SW480 (cell line): ENCODE results near the gene ITGB8.
A peak's percentile ranks its signal among the peaks of the same experiment; 100 is the strongest.
"Not testable (repeated sequence)": the region's sequence is repeated elsewhere in the genome, so short reads cannot be mapped to it uniquely, and the experiment has no call there.

ENCODE experiments used
- DNase-seq: peaks from one replicate; pipeline ENCODE4 v3.0.0-alpha.2; 2016; ENCODE audit warnings: low spot score

Gene ITGB8

GRCh38 chr7:20381406-20382034 is 50.8 kb downstream of the ITGB8 start:
- DNase-seq = no peak

GRCh38 chr7:20383351-20383750 is 52.7 kb downstream of the ITGB8 start:
- DNase-seq = no peak

DNA sequence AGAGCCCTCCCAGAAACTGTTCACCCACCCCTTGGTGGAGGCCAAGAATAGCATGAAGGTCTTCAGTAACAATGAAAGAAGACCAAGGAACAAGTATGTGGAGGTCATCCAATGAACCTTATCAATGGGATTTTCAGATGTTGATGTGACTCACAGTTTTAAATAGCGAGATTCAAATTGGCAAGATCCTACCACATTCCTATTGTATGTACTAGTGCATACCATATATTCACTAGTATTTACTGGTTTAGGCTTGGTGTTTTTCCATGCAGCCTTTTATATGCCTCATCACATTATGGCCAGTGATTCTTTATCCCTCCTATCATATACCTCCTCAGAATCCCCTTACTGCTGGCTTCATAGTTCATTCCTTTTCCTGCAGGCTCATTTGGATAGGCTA is 54.4 kb downstream of the ITGB8 start:
- no peak for DNase-seq

DNA sequence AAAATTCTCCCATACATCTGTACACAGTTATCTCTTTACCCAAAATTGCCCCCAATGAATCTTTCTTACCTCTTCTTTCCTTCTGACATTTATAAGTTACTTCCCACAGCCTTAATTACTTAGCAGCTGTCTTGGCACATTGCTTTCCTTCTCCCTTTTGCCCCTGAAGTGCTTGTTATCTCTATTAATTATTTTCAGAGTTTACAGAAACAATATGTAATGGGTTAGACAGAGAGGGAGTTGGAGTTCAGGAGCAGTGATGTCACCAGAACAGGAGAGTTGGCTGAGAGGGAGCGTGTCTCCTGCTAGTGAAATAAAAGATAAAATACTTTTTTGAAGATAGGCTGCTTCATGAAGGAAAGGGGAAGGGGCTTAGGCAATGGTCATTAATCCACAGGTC is 57.4 kb downstream of the ITGB8 start:
- no peak for DNase-seq

GRCh38 chr7:20389192-20389591 is 58.5 kb downstream of the ITGB8 start:
- not testable (repeated sequence) for DNase-seq

- no peak for DNase-seq
These were observed 62.4 kb downstream of the ITGB8 start for GRCh38 chr7:20393021-20393610.

DNA sequence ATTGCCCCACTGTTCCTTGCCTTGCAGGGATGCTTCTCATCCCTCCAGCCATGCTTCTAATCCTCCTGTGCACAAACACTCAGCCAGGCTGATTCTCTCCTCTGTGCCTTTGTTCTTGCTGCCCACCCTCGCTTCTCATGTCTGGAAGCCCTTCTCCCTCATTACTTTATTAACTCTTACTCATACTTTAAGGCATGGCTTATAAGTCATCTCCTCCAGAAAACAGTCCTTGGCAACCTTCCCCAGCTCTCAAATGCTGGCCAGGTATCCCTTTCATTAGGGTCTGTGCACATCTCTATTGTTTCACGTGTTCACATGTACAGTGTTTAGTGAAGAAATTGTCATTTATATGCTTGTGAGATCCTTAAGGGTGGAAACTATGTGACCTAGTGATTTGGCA is 62.9 kb downstream of the ITGB8 start:
- no peak for DNase-seq

GRCh38 chr7:20394284-20394683 is 63.6 kb downstream of the ITGB8 start:
- no peak for DNase-seq

DNA sequence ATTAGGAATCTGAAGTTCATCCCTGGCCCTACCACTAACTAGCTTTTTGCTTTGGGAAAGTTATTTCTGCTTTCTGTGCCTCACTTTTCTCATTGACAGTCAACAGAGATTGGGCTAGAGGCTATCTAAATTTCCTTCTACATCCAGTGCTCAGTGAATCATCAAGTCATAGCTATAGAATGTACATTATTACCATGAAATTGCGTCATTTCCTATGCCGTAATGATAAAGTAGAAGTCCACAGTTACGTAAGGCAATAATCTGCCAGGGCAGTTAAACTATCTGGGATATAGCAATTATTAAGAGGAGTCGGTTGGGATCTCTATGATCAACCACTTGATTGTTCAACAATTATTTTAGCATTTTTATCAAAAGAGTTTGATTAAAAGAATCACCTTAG is 64.4 kb downstream of the ITGB8 start:
- peak; percentile 36 for DNase-seq

- no peak for DNase-seq
These were observed 64.8 kb downstream of the ITGB8 start for GRCh38 chr7:20395511-20395910.

DNA sequence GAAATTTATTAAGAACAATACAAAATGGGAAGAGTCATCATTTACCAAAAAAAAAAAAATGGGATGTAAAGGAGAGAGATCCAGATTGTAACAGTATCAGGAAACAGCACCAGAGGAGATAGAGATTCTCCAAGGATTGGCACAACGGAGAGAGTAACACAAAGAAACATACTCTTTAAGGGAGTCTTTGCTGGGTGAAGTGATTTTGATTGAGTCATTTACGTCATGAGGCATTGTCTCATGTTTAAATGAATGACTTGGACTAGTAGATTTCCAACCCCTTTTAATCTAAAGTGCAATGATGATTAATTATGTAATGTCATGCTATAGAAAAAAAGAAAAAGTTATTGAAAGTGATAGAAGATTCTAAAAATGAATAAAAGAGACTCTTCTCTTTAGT is 68.8 kb downstream of the ITGB8 start:
- DNase-seq = no peak

DNA sequence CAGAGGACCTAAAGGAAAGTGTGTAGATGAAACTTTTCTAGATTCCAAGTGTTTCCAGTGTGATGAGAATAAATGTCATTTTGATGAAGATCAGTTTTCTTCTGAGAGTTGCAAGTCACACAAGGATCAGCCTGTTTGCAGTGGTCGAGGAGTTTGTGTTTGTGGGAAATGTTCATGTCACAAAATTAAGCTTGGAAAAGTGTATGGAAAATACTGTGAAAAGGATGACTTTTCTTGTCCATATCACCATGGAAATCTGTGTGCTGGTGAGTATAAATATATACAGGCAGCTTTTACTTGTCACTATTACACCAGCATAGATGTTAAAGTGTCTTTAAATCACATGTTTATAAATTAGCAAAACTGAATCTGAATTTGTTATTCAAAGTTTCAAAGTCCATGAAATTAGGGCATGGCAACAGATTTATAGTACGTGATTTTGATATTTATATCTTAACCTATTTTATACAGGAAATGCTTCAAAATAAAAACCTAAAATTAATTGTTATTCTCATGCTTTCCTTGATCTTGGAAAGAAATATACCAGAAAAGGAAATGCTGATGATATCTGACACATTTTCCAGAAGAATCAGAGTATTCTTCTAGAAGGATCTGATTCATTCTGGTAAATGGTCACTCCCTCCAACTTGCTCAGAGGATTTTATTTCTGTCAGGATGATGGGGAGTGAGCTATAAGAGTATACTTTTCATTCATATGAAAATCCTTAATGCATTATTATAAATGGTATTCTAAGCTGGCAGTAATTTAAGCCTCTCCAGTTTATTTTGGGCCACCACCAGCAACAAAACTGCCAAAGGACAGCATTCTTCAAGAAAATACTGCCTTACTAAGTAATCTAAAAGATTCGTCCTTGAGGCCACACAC is 71.4 kb downstream of the ITGB8 start:
- no peak for DNase-seq

GRCh38 chr7:20402747-20403230 is 72.1 kb downstream of the ITGB8 start:
- peak; percentile 8 for DNase-seq

DNA sequence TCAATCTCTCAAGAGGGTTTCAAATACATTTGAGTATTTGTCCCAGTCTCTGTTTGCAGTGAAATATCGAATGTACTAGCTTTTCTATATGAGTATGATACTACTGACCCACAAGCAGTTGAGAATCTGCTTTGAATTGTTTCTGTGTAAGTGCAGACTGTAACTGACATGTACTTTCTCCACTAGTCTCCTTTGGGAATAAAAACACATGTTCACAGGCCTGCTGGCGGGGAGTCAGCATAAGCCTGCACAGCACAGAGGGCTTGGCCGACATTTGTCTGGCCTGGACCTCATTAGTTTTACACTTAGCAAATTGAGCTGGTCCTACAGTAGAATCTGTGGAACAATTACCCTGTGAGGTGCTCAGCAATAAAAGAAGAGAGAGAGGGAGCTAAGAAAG is 72.6 kb downstream of the ITGB8 start:
- no peak for DNase-seq

GRCh38 chr7:20404320-20404719 is 73.6 kb downstream of the ITGB8 start:
- DNase-seq = no peak

DNA sequence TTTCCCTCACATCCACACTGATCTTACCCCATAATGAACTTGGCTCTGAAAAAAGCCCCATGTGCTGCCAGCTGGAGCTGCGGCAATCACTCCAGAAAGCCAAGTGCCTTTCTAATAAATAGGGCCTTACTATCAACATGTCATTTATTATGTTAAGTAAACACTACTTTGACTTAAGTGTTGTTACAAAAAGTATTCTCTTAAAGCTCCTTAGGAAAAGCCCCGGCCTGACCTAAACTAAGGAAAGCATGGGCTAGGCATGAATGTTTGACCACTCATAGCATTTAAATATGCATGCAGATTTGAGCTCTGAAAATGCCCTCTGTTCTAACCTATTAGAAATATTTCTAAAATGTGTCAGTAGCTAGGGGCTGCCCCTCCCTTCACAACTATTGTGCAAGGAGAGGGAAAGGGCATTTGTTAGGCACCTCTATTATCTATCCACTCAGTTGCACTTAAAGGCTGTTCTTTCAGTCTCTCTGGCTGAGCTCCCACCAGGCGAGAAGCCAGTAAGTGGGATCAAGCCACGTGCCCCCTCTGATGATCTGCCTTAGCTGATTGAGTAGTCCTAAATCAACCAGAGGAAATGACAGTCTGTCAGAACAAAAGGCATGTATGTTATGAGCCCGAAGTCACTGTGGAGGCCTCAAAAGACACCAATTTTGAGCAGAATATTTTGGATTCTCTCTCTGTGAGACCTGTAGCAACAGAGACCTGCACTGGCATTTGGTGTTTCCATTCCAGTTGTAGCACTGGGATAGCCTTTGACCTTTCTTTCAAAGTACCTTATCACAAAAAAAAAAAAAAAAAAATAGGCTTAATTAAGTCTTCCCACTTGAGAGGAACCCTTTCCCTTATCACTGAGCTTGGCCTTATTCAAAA is 77.1 kb downstream of the ITGB8 start:
- DNase-seq = peak; percentile 33

DNA sequence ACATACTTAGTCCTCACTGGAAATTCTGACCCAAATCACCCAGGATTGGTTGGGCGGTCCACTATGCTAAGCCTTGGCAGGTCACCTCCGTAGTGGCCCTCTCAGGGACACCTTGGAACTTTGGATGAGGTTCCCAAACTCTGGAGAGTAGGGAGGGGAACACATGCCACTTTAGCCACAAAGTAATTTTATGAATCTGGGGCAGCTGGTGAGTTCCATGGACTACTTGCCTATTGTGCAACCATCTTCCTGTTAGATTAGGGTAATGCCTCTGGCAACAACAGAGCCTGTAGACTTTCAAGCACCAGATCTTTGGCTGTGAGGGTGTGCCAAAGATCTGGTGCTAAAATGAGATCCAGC is 77.7 kb downstream of the ITGB8 start:
- DNase-seq = no peak

GRCh38 chr7:20409961-20410360 is 79.3 kb downstream of the ITGB8 start:
- no peak for DNase-seq

GRCh38 chr7:20411372-20411771 is 80.7 kb downstream of the ITGB8 start:
- no peak for DNase-seq

DNA sequence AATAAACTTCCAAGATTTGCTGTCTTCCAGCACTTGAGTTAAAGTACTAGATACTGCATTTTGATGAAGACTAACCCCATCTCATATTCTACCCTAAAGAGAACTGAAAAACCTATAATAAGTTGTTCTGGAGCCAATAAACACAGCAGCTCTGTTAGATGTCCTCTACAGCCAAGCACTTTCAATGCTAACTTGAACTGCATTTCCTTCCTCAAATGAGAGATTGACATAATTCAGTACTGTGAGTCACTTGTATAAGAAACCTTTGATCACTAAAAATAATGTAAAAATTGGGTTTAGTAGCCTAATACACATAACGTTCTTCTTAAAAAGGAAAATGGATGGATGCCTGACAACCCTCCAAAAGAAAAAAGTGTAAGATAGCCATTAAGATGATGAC is 81.3 kb downstream of the ITGB8 start:
- DNase-seq = no peak

GRCh38 chr7:20417260-20417659 is 86.6 kb downstream of the ITGB8 start:
- no peak for DNase-seq
